ENCODE results near the gene UGT1A10.

The UGT1A10 gene

DNA sequence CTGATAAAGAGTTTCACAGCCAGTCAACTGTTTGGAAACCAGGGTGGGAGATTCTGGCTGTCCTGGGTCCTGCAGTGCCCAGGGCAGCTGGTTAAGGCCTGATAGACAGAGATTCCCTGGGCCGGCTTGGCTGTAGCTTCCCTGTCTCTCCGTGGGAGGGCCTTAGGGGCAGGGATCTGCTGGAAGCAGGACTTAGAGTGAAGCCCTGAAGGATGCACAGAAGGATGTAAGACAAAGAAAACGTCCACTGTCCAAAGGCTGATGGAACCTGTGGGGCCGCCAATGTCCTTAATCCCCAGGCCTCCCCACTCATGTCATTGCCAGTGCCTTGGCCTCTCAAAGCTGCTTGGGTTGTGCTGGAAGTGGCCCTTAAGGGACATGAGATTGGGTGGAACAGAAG lies 174.8 kb downstream of the UGT1A10 start:
- DNase-seq = no peak

DNA sequence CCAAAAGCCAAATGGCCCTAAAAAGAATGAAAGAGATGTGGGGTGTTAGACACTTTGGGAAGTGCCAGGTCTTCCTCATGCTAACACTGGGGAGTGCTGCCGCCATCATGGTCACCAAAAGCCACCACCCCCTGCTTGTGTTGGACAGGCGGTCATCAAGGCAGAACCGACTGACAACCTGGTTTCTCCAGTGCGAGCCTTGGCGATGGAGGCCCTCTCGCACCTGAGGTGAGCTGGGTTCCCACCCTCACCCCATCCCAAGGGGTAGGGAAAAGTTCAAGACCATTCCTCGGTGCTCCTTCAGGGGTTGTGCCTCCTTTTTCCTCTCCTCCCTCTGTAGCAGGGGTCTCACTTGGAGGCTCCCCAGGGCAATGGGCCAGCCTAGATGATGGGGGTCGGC lies 175.5 kb downstream of the UGT1A10 start:
- DNase-seq = no peak

DNA sequence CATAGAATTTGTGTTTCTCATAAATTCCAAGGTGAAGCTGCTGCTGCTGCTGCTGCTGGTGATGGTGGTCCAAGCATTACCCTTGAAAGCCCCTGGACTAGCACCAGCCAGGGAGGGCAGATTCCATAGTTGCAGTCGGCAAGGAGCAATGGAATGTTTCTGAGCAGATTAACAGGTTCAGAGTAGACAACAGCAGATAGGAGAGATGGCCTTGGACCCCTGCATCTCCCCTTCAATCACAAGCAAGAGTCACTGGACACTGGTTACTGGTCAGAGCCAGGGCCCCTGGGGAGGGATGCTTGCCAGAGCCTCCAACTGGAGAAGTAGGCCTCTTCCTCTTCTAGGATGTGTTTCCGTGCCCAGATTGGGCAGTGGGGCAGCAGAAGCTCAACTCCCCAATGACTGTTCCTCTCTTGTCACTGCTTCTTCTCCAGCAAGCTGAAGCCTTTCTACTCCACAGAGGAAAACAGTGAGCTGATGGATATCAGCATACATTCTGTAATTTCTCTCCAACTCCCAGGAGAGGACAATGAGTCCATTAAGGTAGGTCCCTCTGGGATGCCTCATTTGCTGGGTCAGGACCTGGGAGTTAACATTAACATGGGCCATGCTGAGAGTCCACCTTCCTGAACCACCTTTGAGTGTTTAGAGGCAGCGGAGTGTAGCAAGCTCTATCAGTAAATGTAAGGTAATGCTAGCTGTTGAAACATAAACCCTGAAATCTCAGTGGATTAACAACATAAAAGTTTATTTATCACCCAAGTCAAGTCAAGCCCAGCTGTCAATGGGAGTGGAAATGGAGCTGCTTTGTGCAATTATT lies 177.2 kb downstream of the UGT1A10 start:
- DNase-seq = no peak

DNA sequence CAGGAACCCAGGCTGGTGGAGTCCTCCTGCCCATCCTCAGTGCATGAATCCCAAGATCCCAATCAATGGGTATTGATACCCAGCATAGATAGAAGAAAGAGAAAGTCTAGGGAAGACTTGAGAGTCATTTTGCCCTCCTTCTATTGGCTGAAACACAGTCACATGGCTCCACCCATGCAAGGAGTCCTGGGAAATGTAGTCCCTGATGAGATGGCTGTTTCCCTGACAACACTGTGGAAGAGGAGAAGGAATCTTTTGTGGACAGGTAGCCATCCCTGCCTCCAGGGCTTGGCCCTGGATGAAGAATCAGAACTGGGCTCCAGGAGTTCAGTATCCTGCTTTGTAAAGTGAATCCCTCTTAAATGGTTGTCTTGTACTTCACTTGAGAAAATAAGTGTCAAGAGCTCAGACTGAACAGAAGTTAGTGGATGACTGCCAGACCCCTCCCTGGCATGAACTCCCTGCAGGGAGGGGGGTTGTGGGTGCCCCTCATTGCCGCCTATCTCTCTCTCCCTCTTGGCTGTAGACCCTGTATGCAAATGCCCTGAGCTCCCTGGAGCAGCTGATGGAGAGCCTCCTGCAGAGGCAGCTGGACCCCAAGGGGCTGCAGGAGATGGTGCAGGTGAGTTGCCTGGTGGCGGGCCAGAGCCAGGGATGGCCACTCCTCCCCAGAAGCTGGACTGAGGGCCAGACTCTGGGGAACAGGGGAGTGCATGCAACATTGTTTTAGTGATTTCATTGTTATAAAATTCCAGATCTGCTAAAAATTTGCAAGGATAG lies 178.0 kb downstream of the UGT1A10 start:
- no peak for DNase-seq

DNA sequence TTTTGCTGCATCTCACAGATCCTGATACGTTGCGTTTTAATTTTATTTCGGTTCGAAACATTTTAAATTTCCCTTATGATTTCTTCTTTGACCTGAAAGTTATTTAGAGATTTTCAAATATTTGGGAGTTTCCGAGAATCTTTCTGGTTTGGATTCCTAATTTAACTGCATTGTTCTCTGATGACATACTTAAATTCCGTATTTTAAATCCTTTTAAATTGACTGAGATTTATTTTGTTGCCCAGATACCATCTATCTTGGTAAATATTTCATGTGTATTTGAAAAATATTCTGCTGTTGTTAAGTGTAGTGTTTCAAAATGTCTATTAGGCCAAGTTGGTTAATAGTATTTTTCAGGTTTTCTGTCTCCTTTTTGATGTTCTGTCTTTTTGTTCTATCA lies 179.6 kb downstream of the UGT1A10 start:
- DNase-seq = no peak

DNA sequence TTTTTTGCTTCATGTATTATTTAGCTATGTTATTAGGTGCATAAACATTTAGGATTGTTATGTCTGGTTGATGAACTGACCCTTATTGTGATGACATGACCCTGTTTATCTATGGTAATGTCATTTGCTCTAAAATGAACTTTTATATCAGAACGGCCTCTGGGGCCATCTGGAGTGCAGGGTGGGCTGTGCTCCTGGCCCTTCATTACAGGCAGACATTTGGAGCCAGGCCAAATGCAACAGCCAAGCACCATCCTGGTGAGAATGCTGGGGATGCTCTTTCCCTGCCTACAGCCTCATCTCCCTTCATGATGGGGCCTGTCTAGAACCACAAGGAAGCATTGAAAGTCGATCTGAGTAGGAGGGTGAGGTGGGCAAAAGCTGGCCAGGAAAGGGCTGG lies 180.1 kb downstream of the UGT1A10 start:
- DNase-seq = no peak

DNA sequence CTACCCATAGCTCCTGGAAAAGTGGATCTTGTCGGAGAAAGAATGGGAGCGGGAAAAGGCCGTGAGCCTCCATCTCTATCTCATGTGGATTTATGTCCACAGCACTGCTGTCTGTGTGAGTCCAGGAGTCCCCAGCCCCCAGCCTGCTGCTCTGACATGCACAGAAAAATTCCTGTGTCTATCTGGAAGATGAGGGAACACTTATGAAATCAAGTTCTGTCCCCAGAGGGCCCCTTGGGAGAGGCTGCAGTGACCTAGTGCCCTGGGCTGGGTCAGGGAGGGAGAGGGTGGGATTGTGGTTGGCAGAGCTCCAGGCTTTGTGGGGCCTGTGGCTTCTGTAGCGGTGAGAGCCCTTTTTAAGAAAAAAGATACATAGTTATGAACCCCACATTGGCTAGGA lies 180.5 kb downstream of the UGT1A10 start:
- DNase-seq = no peak

DNA sequence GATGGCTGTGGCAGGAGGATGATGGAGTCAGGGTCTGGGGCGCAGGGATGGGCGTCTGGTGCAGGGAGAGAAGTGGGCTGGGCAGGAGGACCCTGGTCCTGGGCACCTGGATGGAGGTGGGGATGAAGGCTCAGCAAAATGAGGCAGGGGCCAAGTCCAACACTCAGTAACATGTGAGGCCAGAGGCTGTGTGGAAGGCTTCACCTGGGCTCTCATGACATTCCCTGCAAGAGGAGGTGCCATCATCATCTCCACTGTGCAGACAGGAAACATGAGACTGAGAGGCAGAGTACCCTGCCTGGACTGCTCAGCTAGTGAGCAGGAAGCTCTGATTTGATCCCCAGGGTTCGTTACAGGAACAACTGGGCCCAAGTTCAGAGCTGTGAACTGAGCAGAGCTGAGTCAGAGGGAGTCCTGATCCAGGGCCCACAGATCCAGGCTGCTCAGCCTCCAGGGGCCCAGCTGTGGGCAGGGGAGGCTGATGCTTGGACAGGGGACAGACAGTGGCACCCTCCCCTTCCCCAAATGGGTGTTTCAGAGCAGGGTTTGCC lies 181.2 kb downstream of the UGT1A10 start:
- DNase-seq = no peak

DNA sequence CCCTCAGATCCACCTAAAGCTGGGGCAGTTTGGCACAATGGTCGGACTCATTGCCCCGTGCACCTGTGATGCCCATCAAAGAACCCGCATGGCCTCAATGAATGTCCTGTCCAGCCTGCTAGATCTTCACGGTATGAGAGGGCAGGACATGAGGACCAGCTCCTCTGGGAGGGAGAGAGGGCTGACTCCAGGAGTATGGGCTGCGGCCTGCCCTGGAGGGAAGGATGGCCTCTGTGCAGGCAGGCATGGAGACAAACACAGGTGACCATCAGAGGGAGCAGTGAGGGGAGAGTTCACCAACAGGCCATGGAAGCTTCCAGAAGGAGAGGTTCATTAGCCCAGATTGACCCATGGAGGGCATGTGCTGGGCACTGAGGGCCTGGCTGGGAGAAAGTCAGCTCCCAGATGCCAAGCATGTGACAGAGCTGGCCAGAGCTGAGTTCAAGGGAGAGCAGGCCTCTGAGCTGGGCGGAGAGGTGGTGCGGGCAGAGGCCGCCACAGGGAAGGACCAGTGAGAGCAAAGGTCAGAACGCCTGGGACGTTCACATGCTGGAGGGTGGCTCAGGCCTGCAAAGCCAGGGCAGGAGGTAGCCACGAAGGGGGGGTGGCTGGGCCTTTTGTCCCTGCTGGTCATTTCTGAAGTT lies 181.9 kb downstream of the UGT1A10 start:
- no peak for DNase-seq

DNA sequence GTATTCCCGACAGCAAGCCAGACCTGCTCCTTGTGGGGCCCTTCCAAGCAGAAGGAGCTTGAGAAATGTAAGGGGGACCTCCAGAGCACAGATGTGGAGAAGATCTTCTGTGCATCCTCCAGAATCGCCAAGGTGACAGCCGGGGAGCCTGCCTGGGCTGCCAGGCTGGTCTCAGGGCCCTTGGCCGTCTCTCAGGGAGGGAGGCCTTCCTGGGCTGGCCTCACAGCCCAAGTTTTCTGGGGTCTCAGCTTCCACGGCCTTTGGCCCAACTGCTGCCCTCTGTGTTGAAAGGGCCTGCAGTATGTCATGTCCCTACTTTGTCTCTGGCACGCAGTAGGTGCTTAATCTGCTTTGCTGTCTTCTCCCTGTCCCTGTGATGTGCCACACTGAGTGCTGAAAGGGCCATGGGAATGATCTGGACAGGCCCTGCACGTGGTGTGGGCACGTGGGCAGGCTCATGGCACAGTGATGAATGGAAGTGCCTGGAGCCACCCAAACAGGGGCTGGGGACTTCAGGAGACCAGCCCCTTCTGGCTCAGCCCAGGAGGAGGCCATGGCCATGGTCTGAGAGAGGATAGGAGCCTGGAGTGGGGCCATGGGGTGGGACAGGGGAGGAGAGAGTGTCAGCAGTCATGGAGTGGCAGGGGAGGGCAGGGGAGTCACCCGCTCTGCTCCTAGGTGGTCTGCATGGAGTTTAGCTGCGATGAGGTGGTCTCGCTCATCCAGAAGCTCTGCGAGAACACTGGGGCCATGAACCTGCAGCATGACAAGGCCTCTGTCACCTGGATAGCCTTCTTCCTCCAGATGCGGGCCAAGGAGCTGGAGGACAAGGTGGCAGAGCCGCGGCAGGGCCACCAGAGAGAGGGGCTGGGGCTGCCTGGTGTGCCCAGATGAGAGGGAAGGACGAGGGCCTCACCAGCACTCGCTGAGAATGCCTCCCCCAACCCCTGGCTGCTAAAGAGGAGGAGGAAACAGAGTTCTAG lies 182.7 kb downstream of the UGT1A10 start:
- no peak for DNase-seq

DNA sequence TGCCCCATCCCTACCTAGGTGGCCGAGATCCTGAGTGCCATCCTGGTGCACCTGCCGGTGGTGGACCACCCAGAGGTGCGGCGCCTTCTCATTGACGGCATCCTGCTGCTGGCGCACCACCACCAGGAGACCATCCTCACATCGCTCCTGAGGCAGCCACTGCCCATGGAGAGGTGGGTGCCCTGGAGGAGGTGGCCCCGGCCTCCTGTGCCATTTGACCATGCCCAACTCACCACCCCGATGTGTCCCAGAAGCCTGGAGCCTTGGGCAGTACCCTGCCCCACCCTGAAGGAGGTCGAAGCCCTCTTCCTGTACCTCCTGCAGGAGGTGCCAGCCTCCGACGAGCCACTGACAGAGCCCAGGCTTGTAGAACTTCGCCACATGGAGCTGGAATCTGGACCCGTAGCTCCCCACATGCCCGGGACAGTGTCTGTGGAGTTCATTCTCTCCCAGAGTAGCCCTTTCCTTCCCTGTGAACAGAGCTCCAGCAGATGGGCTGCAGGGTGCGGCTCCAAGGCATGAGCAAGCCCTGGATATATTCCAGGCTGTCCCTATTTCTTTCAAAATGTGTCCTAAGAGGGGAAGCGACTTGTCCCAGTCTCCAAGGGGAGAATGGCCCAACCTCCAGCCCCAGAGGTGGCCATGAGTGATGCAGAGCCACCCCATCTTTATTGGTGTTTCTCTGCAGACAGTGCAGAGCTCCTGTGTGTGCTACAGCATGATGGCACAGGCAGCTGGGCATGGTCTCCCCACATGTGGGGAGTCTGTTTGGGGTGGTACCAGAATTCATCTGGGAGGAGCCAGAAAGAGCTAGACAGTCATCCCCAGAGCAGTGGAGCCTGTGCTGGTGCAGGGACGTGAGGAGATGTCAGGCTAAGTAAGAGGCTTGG lies 183.9 kb downstream of the UGT1A10 start:
- no peak for DNase-seq

DNA sequence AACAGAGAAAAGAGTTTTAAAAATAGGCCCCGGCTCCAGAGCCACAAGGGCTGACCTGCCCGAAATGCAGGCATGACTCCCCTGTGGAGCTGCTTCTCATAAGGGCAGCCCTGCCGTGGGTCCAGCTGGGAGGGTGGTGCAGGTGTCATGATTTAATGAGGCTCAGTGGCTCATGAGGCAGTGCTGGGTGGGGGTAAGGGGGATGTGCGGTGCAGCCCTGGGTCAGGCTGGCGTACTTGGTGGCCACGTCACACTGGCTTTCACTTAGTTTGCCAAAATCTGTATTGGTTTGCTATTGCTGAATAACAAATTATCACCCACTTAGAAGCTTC lies 184.5 kb downstream of the UGT1A10 start:
- no peak for DNase-seq

DNA sequence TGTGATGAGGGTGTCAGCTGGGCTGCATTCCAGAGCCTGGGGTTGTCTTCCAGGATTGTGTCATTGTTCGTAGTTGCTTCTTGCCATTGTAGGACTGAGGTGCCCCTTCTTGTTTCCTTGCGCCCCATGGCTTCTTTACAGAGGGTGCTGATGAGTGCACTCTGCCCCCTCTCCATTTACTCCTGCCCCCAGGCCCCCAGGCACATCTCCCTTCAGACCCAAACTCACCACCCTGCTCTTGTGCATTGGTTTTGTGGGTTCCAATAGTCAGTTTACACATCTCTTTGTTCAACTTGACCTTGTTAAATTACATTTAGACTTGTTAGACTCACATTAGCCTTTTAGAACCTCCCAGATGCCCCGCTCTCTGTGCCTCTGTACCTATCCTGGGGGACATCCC lies 184.9 kb downstream of the UGT1A10 start:
- no peak for DNase-seq

DNA sequence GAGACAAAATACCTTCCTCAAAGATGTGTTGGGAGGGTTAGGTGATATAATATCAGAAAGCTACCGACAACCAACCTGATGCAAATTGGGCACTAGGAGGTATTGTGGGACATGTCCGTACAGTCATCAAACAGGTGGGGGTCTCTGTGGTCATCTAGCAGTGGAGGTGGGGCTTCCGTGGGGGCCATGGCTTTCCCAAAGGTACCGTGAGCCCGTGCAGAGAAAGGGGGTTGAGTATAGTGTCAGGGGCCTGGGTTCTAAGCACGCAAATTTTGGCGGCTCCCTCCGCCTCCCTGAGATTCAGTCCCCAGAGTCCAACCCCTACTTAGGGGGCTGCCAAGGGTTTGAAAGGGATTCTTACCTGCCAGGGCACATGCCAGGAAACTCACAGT lies 185.5 kb downstream of the UGT1A10 start:
- no peak for DNase-seq

DNA sequence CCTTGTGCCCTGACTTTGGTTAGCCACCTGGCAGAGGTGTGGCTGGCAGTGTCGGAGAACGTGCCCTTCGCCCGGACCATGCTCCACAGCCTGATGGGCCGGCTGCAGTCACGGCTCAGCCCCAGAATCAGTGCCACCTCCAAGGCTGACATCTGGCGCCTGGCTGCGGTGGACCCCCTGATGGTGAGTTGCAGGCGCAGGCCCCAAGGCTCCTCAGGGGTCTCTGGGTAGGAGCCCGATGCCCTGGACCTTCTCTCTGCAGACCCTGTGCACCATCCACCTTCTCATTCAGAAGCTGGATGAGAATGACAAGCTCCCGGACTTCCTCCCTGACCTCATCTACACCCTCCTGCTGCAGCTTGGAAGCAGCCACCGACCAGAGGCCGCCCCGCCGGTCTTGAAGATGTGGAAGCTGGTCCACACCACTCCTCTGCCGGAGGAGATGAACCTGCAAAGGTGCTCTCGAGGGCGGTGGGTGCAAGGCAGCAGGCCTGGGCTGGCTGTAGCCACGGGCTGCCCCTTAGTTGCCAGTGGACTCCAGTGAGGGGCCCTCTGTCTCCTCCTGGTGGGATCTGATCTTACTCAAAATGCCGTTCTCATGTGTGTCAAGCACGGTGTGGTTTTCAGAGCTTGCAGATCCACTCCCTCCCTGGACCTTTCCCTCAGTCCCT lies 186.0 kb downstream of the UGT1A10 start:
- DNase-seq = no peak

Measured in activated CD4-positive, alpha-beta T cell treated with anti-CD3 and anti-CD28 coated beads, Interleukin-2, amount 50 U/mL, for 48 hours (primary cell).